Psoas muscle (tissue), 8 donors: ENCODE measurements around the gene SLC22A3. TPM values are rescaled to one million over a fixed set of nuclear protein-coding genes. Genes with fewer than 3 reads are reported as not detected.
A peak's percentile ranks its signal among the peaks of the same experiment; 100 is the strongest.

Source experiments
- ATAC-seq, 4 donors: fragments of 200-7000 bp; cut with Tn5 transposase; one replicate each; pipeline ENCODE4 v1.9.1; 2020; ENCODE audit warnings: moderate library complexity in 3 of 4, mild to moderate bottlenecking in 2 of 4
- DNase-seq, 2 donors: peaks; one replicate each; pipeline ENCODE4 v3.0.0-alpha.2; 2020
- H3K27ac ChIP-seq: fragments of 200-600 bp; one replicate; pipeline ENCODE4 v1.8.0; 2022
- H3K27me3 ChIP-seq, 3 donors: fragments of 200-600 bp in 1 of 3; one replicate each; pipeline versions ENCODE4 v1.6.1 to v1.8.0; 2013 to 2022; ENCODE audit warnings: low read length in 2 of 3, mild to moderate bottlenecking in 2 of 3, moderate library complexity in 1 of 3; ENCODE audit not compliant: insufficient read depth in 3 of 3
- H3K36me3 ChIP-seq, 2 donors: fragments of 200-600 bp in 1 of 2; one replicate each; pipeline versions ENCODE4 v1.6.1 to v1.8.0; 2013 to 2022; ENCODE audit warnings: low read depth in 1 of 2, mild to moderate bottlenecking in 1 of 2, moderate library complexity in 1 of 2; ENCODE audit not compliant: insufficient read depth in 1 of 2
- H3K4me1 ChIP-seq: fragments of 200-600 bp; one replicate; pipeline ENCODE4 v1.8.0; 2022
- H3K4me3 ChIP-seq: fragments of 200-600 bp; one replicate; pipeline ENCODE4 v1.8.0; 2022; ENCODE audit warnings: mild to moderate bottlenecking
- H3K9me3 ChIP-seq: fragments of 200-600 bp; one replicate; pipeline ENCODE4 v1.8.0; 2022
- CTCF ChIP-seq: fragments of 200-600 bp; IDR thresholded peaks from one replicate; pipeline ENCODE4 v1.8.0; 2022; ENCODE audit warnings: antibody characterized with exemption
- WGBS, 3 donors: extraction: QIAGEN DNeasy Blood & Tissue Kit; methylation state at CpG; one replicate each; pipeline versions ENCODE4 v1.1.6 to v1.1.7; 2013; 5-methylcytosine and 5-hydroxymethylcytosine counted together
- intact Hi-C, 2 donors: fragments of 100-400 bp; cut with DNase I; formaldehyde crosslinking; loops; one replicate each; pipeline versions ENCODE4 v1.11.0 to v1.14.2; 2022
- polyA plus RNA-seq, 3 donors: library from polyadenylated mRNA; stranded (reverse); fragments of 200-250 nt; gene quantifications; one replicate each; pipeline ENCODE4 v1.2.3, GENCODE V29; 2013
- total RNA-seq, 4 donors: library from RNA; stranded (reverse); fragmentation: NEBNext Ultra II Directional in 2 of 4; extraction: Animal tissue kit (Norgen Biotek cat#: 25700) in 2 of 4; gene quantifications; one replicate each; pipeline versions ENCODE4 v1.2.1 to v1.2.4, GENCODE V29; 2021 to 2023
- donor health status: healthy with polysubstance abuse.
- donor health status: DM: no; HTN: no; CAD: no; lungs with moderate emphysema.
- donor health status: Bipolar disorder and iron deficiency.
- donor health status: healthy.
- donor health status: DM: yes; HTN: yes; CAD: no.
- donor health status: DM: no; HTN: no; CAD: no.
- donor health status: DM: no; HTN: no; CAD: no.
- donor health status: DM: yes; HTN: yes; CAD: no.

SLC22A3 gene
- total and polyA plus RNA-seq, 7 donors = 43.7 to 121 (median 49.5) TPM

GRCh38 chr6:160333841-160334240, 14.3 kb upstream of the SLC22A3 start:
- ATAC-seq (no peak), DNase-seq (no peak)
- H3K4me3 ChIP-seq = no peak overlapping the region
- peaks cover 3% of the 10 kb centered on the region for H3K4me1 ChIP-seq
- no peak for TF ChIP-seq CTCF
- no peak overlapping the region for H3K27ac ChIP-seq
- H3K27me3 ChIP-seq = peaks cover 0 to 4% (median 0%) of the 10 kb centered on the region in 3 donors
- 75 to 79% (median 77%) methylated on average over 2 of the region's 2 CpGs for WGBS, 3 donors
- intact Hi-C loops = no loop called here
- H3K36me3 ChIP-seq = no peaks in the 10 kb centered on the region
- no peaks in the 10 kb centered on the region for H3K9me3 ChIP-seq

GRCh38 chr6:160336200-160336599, 12.0 kb upstream of the SLC22A3 start:
- H3K4me3 ChIP-seq = no peak overlapping the region
- ATAC-seq = peak; percentile 58 to 85 (median 72)

GRCh38 chr6:160337301-160337700, 10.9 kb upstream of the SLC22A3 start:
- 80 to 94% (median 84%) methylated on average over 2 of the region's 2 CpGs for WGBS, 3 donors
- DNase-seq (no peak), ATAC-seq (peak; percentile 75 to 81 (median 78))
- Histone ChIP-seq H3K27ac (peak overlapping the region; percentile 72), H3K36me3 (no peaks in the 10 kb centered on the region), H3K27me3 (no peaks in the 10 kb centered on the region), H3K4me3 (no peak overlapping the region), H3K4me1 (peaks cover 3% of the 10 kb centered on the region), H3K9me3 (no peaks in the 10 kb centered on the region)
- no peak for TF ChIP-seq CTCF
- intact Hi-C loops = no loop called here

More at GRCh38 chr6:160336200-160336599, 12.0 kb upstream of the SLC22A3 start:
- H3K27me3 ChIP-seq = peaks cover 0 to 4% (median 0%) of the 10 kb centered on the region in 3 donors
- no peaks in the 10 kb centered on the region for H3K36me3 ChIP-seq
- DNase-seq = no peak
- H3K9me3 ChIP-seq = no peaks in the 10 kb centered on the region
- H3K4me1 ChIP-seq = peaks cover 3% of the 10 kb centered on the region
- intact Hi-C loops = no loop called here
- H3K27ac ChIP-seq = peak overlapping the region; percentile 72
- 53 to 69% (median 60%) methylated on average over 5 of the region's 5 CpGs for WGBS, 3 donors
- TF ChIP-seq CTCF = no peak

GRCh38 chr6:160337991-160338390, 10.2 kb upstream of the SLC22A3 start:
- Histone ChIP-seq H3K4me3 (no peak overlapping the region), H3K27me3 (no peaks in the 10 kb centered on the region), H3K36me3 (no peaks in the 10 kb centered on the region), H3K9me3 (no peaks in the 10 kb centered on the region), H3K27ac (no peak overlapping the region), H3K4me1 (peaks cover 3% of the 10 kb centered on the region)
- intact Hi-C loops = no loop called here
- WGBS, 3 donors = 79 to 91% (median 85%) methylated on average over 3 of the region's 3 CpGs
- ATAC-seq = no peak
- no peak for DNase-seq
- TF ChIP-seq CTCF = no peak

GRCh38 chr6:160343144-160343543, 5.0 kb upstream of the SLC22A3 start:
- H3K27ac ChIP-seq = no peak overlapping the region
- ATAC-seq = no peak
- no peaks in the 10 kb centered on the region for H3K27me3 ChIP-seq
- no peaks in the 10 kb centered on the region for H3K4me1 ChIP-seq
- TF ChIP-seq CTCF = no peak
- no peak overlapping the region for H3K4me3 ChIP-seq
- no peaks in the 10 kb centered on the region for H3K36me3 ChIP-seq
- 95 to 99% (median 96%) methylated on average over 2 of the region's 2 CpGs for WGBS, 3 donors
- intact Hi-C loops = no loop called here
- no peaks in the 10 kb centered on the region for H3K9me3 ChIP-seq
- no peak for DNase-seq
